ENCODE results near the gene BBC3. TPM values are rescaled to one million over a fixed set of nuclear protein-coding genes. Genes with fewer than 3 reads are reported as not detected.

The BBC3 gene
- total RNA-seq, 2 experiments from 2014 or later: 23.2 to 26.2 TPM

DNA sequence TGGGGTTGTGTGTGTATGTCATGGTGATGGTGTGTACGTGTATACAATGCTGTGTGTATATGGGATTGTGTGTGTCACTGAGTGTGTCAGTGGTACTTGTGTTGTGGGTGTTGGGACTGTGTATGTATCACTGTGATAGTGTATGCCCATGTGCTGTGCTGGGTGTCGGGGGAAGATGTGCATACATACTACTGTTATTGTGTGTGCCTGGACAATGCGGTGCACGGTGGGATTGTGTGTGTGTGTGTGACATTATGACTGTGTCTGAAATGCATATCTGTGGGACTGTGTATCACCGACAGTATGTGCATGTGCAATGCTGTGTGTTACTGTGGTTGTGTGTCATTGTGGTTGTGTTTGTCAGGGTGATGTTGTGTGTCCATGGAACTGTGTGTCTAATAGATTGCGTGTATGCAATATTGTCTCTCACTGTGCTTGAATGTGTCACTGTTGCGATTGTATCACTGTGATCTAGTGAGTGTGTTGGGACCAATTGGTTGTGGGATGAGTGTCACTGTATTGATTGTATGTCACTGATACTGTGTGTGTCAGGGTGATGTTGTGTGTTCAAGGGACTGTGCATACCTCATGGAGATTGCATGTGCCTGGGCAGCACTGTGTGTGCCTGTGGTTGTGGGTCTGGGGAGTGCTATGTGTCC is 11.0 kb upstream of the BBC3 start:
- Mint-ChIP-seq H3K27me3 (no peaks in the 10 kb centered on the region), H3K27ac (no peak overlapping the region), H3K4me1 (ENCODE audit: low read depth) (peaks cover 24% of the 10 kb centered on the region), H3K36me3 (ENCODE audit: low read depth) (peaks cover 3% of the 10 kb centered on the region), H3K4me3 (no peak overlapping the region), H3K9me3 (no peaks in the 10 kb centered on the region)
- intact Hi-C loops (cut with micrococcal nuclease): loop anchor here (2.0 to 10.0 kb wide), 2 partner anchors 13 to 87 kb away; no protein-coding TSS in a partner anchor
- CTCF ChIA-PET: interaction anchor here (1.4 to 2.2 kb wide), 2 partner anchors 10 to 32 kb away, joined by 4 to 7 read pairs; no protein-coding TSS in a partner anchor
- peak; percentile 26 for DNase-seq
- TF ChIP-seq CTCF (IDR thresholded peaks at IDR 0.05): no peak
- POLR2A ChIA-PET: interaction anchor here (0.6 to 4.3 kb wide), 5 partner anchors 9 to 129 kb away, joined by 3 to 38 read pairs (median 23); partner anchors contain the start of gene ZC3H4
- no peak for ATAC-seq

- ChIA-PET CTCF (interaction anchor here (1.0 to 2.3 kb wide), 3 partner anchors 15 to 83 kb away, joined by 3 to 7 read pairs (median 6); no protein-coding TSS in a partner anchor), POLR2A (interaction anchor here (0.6 to 4.3 kb wide), 7 partner anchors 9 to 130 kb away, joined by 3 to 23 read pairs (median 3); partner anchors contain the start of gene ZC3H4)
- Mint-ChIP-seq H3K4me1 (ENCODE audit: low read depth) (peaks cover 24% of the 10 kb centered on the region), H3K4me3 (no peak overlapping the region), H3K27ac (no peak overlapping the region), H3K27me3 (no peaks in the 10 kb centered on the region), H3K9me3 (no peaks in the 10 kb centered on the region), H3K36me3 (ENCODE audit: low read depth) (peaks cover 3% of the 10 kb centered on the region)
- intact Hi-C loops (cut with micrococcal nuclease): loop anchor here (10.0 kb wide), 1 partner anchor 86 kb away; no protein-coding TSS in a partner anchor
- TF ChIP-seq CTCF (IDR thresholded peaks at IDR 0.05): no peak
- DNase-seq (peak; percentile 95), ATAC-seq (peak; percentile 50)
Observed at GRCh38 chr19:47240996-47241918, 10.3 kb upstream of the BBC3 start.

DNA sequence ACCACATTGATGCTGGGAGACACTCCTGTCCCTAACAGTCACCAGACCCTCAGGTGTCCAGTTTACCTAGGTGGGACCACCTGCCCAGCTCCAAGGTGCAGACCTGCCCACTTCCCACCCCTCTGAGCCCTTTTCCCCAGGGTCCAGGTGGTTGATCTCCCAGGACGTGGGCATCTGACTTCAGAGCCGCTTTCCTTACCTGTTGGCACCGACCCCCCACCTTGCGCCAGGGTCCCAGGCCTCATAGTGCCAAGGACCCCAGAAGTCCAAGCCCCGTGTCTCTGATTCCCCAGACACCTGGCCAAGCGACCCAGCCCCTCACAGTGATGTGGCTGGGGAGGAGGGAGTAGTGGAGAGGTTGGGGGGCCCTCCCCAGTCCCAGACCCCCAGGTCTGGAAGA is 9.6 kb upstream of the BBC3 start:
- H3K36me3 Mint-ChIP-seq (ENCODE audit: low read depth): peaks cover 3% of the 10 kb centered on the region
- CTCF ChIA-PET: interaction anchor here (1.0 to 2.3 kb wide), 3 partner anchors 15 to 82 kb away, joined by 3 to 7 read pairs (median 6); no protein-coding TSS in a partner anchor
- H3K9me3 Mint-ChIP-seq: no peaks in the 10 kb centered on the region
- ATAC-seq: no peak
- TF ChIP-seq CTCF (IDR thresholded peaks at IDR 0.05): no peak
- no peak for DNase-seq
- POLR2A ChIA-PET: interaction anchor here (0.6 to 4.3 kb wide), 6 partner anchors 8 to 130 kb away, joined by 3 to 23 read pairs (median 4); no protein-coding TSS in a partner anchor
- peaks cover 24% of the 10 kb centered on the region for H3K4me1 Mint-ChIP-seq (ENCODE audit: low read depth)
- H3K27ac Mint-ChIP-seq: no peak overlapping the region
- intact Hi-C loops (cut with micrococcal nuclease): loop anchor here (10.0 kb wide), 1 partner anchor 86 kb away; no protein-coding TSS in a partner anchor
- no peak overlapping the region for H3K4me3 Mint-ChIP-seq
- no peaks in the 10 kb centered on the region for H3K27me3 Mint-ChIP-seq

- DNase-seq: peak; percentile 68
- ChIA-PET POLR2A (interaction anchor here (0.9 to 4.3 kb wide), 4 partner anchors 11 to 129 kb away, joined by 3 to 23 read pairs (median 6); no protein-coding TSS in a partner anchor), CTCF (interaction anchor here (1.0 to 2.3 kb wide), 3 partner anchors 14 to 81 kb away, joined by 3 to 7 read pairs (median 6); no protein-coding TSS in a partner anchor)
- peaks cover 3% of the 10 kb centered on the region for H3K36me3 Mint-ChIP-seq (ENCODE audit: low read depth)
- TF ChIP-seq CTCF (IDR thresholded peaks at IDR 0.05): no peak
- peak overlapping the region; percentile 8 for H3K4me3 Mint-ChIP-seq
- intact Hi-C loops (cut with micrococcal nuclease): loop anchor here (10.0 kb wide), 1 partner anchor 85 kb away; no protein-coding TSS in a partner anchor
- peak; percentile 5 for ATAC-seq
- H3K27me3 Mint-ChIP-seq: no peaks in the 10 kb centered on the region
- H3K4me1 Mint-ChIP-seq (ENCODE audit: low read depth): peaks cover 22% of the 10 kb centered on the region
- H3K9me3 Mint-ChIP-seq: no peaks in the 10 kb centered on the region
- no peak overlapping the region for H3K27ac Mint-ChIP-seq
Observed at GRCh38 chr19:47239610-47240296, 8.8 kb upstream of the BBC3 start.

Measured in activated CD8-positive, alpha-beta T cell treated with anti-CD3 and anti-CD28 coated beads for 36 hours (primary cell).